DND-41 (cell line): Measurements from ENCODE around the gene SPSB1.

ENCODE experiments used
- ATAC-seq: fragments of 200-7000 bp; cut with Tn5 transposase; 3 replicates; pipeline ENCODE4 v1.9.1; 2021; ENCODE audit warnings: low read depth; ENCODE audit not compliant: insufficient read depth
- DNase-seq: peaks from one replicate; pipeline ENCODE4 v3.0.0-alpha.2; 2020
- H2AFZ ChIP-seq: 2 replicates; pipeline ENCODE4 v1.6.0; 2012; ENCODE audit warnings: low read depth, low read length
- H3K27ac ChIP-seq: 2 replicates; pipeline ENCODE4 v1.5.1; 2012; ENCODE audit warnings: low read length, inconsistent platforms
- H3K27me3 ChIP-seq: fragments of 200-600 bp; sonication (generic); 2 replicates; pipeline ENCODE4 v1.6.0; 2012; ENCODE audit warnings: low read length, mild to moderate bottlenecking, inconsistent platforms; ENCODE audit not compliant: insufficient read depth, poor library complexity
- H3K36me3 ChIP-seq: 2 replicates; pipeline ENCODE4 v1.5.1; 2012; ENCODE audit warnings: low read length, inconsistent platforms; ENCODE audit not compliant: insufficient read depth
- H3K4me1 ChIP-seq: 2 replicates; pipeline ENCODE4 v1.5.1; 2012; ENCODE audit warnings: mild to moderate bottlenecking, low read length; ENCODE audit not compliant: insufficient read depth
- H3K4me2 ChIP-seq: 2 replicates; pipeline ENCODE4 v1.6.0; 2012; ENCODE audit warnings: mild to moderate bottlenecking, moderate library complexity, low read length, inconsistent platforms; ENCODE audit not compliant: insufficient read depth
- H3K4me3 ChIP-seq, 2 experiments: fragments of 200-600 bp in 1 of 2; shearing (Covaris generic) in 1 of 2; 2 replicates each; pipeline ENCODE4 v1.5.1; 2012 to 2016; ENCODE audit warnings: inconsistent platforms in 2 of 2, low read length in 2 of 2, mild to moderate bottlenecking in 2 of 2, low read depth in 1 of 2, moderate library complexity in 1 of 2
- H3K79me2 ChIP-seq: 2 replicates; pipeline ENCODE4 v1.6.0; 2012; ENCODE audit warnings: low read length, inconsistent platforms; ENCODE audit not compliant: insufficient read depth
- H3K9ac ChIP-seq: 2 replicates; pipeline ENCODE4 v1.6.0; 2012; ENCODE audit warnings: low read depth, mild to moderate bottlenecking, inconsistent platforms, low read length, moderate library complexity
- H3K9me3 ChIP-seq: 2 replicates; pipeline ENCODE4 v1.5.1; 2012; ENCODE audit warnings: low read length, moderate library complexity, mild to moderate bottlenecking, inconsistent platforms; ENCODE audit not compliant: insufficient read depth, severe bottlenecking
- H4K20me1 ChIP-seq: 2 replicates; pipeline ENCODE4 v1.6.0; 2012; ENCODE audit warnings: low read length; ENCODE audit not compliant: insufficient read depth
- CTCF ChIP-seq: IDR thresholded peaks from 2 replicates; pipeline ENCODE4 v1.5.1; 2012; ENCODE audit warnings: borderline replicate concordance, low read length, moderate library complexity, mild to moderate bottlenecking; ENCODE audit not compliant: poor library complexity, severe bottlenecking; ENCODE audit errors: extremely low read depth
- EZH2 ChIP-seq: IDR thresholded peaks from 3 replicates; pipeline ENCODE4 v1.6.1; 2012; ENCODE audit warnings: borderline replicate concordance, low read depth, mild to moderate bottlenecking, moderate library complexity, low read length, inconsistent platforms; ENCODE audit not compliant: severe bottlenecking

SPSB1 gene

DNA sequence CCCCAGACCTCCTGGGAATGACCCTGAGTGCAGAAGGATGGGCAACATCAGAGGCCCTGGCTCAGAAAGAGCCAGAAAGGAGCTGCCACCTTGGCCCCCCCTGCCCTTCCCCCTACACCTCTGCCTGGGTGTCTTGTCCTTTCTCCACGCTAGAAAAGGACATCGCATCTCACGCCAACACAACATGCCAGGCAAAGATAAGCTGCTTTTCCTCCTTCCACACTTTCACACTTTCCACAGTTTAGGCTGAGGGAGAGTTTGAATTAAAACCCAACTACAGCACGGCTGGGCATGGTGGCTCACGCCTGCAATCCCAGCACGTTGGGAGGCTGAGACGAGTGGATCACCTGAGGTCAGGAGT, 109.5 kb downstream of the SPSB1 start:
- peak overlapping the region; percentile 31; the same call in 1 of the 2 replicates for H3K27ac ChIP-seq

DNA sequence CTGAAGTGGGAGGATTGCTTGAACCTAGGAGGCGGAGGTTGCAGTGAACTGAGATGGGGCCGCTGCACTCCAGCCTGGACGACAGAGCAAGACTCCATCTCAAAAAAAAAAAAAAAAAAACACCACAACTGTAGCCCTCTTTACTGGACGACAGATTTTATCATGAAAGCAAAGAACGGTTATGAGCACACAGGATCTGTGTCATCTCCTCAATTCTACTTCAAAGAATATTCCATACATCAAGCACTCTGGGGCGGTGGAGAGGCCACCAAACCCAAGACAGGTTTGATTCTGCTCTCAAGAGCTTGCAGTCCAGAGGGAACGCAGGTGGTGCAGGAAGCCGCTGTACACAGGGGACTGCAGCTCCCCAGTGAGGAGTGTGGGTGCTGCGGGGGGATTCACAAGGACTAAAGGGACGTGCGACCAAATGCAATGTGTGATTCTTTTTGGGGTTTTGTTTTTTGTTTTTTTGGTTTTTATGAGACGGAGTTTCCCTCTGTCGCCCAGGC, 110.1 kb downstream of the SPSB1 start:
- H3K79me2 ChIP-seq, result no peaks in the 10 kb centered on the region
- H3K9ac ChIP-seq, result no peak overlapping the region
- H3K4me3 ChIP-seq, result no peak overlapping the region
- H3K27me3 ChIP-seq, result no peaks in the 10 kb centered on the region
- no peak overlapping the region for H2AFZ ChIP-seq
- peaks cover 77% of the 10 kb centered on the region for H3K4me1 ChIP-seq
- H3K9me3 ChIP-seq, result no peaks in the 10 kb centered on the region
- peak; percentile 69 for DNase-seq
- peak overlapping the region; percentile 53 for H3K27ac ChIP-seq
- TF ChIP-seq EZH2 (no peak), CTCF (no peak)
- H3K36me3 ChIP-seq, result no peaks in the 10 kb centered on the region
- no peak overlapping the region for H3K4me2 ChIP-seq
- peak; percentile 5; the same call in 1 of the 3 replicates for ATAC-seq
- no peaks in the 10 kb centered on the region for H4K20me1 ChIP-seq

More for the DNA sequence above, 109.5 kb downstream of the SPSB1 start:
- no peaks in the 10 kb centered on the region for H3K9me3 ChIP-seq
- no peak for DNase-seq
- TF ChIP-seq EZH2, result no peak
- no peak for TF ChIP-seq CTCF
- H3K4me1 ChIP-seq, result peaks cover 77% of the 10 kb centered on the region
- no peak overlapping the region for H2AFZ ChIP-seq
- H3K79me2 ChIP-seq, result no peaks in the 10 kb centered on the region
- H3K9ac ChIP-seq, result no peak overlapping the region
- no peak overlapping the region for H3K4me3 ChIP-seq
- no peaks in the 10 kb centered on the region for H3K27me3 ChIP-seq
- ATAC-seq, result no peak
- H3K36me3 ChIP-seq, result no peaks in the 10 kb centered on the region
- H4K20me1 ChIP-seq, result no peaks in the 10 kb centered on the region
- no peak overlapping the region for H3K4me2 ChIP-seq

- ATAC-seq (no peak), DNase-seq (no peak)
- no peak overlapping the region for H3K4me2 ChIP-seq
- peaks cover 66% of the 10 kb centered on the region for H3K4me1 ChIP-seq
- H3K9me3 ChIP-seq, result no peaks in the 10 kb centered on the region
- no peaks in the 10 kb centered on the region for H3K79me2 ChIP-seq
- no peak overlapping the region for H3K4me3 ChIP-seq
- H3K36me3 ChIP-seq, result no peaks in the 10 kb centered on the region
- H3K27me3 ChIP-seq, result no peaks in the 10 kb centered on the region
- TF ChIP-seq EZH2 (no peak), CTCF (no peak)
- no peaks in the 10 kb centered on the region for H4K20me1 ChIP-seq
- peak overlapping the region; percentile 91 for H3K27ac ChIP-seq
- no peak overlapping the region for H3K9ac ChIP-seq
- H2AFZ ChIP-seq, result no peak overlapping the region
Measured at GRCh38 chr1:9404117-9404914, 111.6 kb downstream of the SPSB1 start.
